ENCODE data around the gene CDH20.

CDH20 gene

GRCh38 chr18:61371111-61371510, 37.9 kb downstream of the CDH20 start:
- no peak for TF ChIP-seq Cebpa-rat (IDR thresholded peaks at IDR 0.05)
- no peaks in the 10 kb centered on the region for H4K20me1 ChIP-seq
- H3K4me2 ChIP-seq: no peak overlapping the region
- H3K9me3 ChIP-seq: no peaks in the 10 kb centered on the region
- H3K27me3 ChIP-seq: no peaks in the 10 kb centered on the region
- no peak overlapping the region for H3K4me3 ChIP-seq
- no peak overlapping the region for H3K27ac ChIP-seq
- no peaks in the 10 kb centered on the region for H3K4me1 ChIP-seq
- H3K36me3 ChIP-seq: no peaks in the 10 kb centered on the region
- H3K9ac ChIP-seq: no peak overlapping the region

GRCh38 chr18:61379827-61380226, 46.6 kb downstream of the CDH20 start:
- H3K4me2 ChIP-seq: no peak overlapping the region
- no peaks in the 10 kb centered on the region for H3K36me3 ChIP-seq
- no peak overlapping the region for H3K9ac ChIP-seq
- H3K4me3 ChIP-seq: no peak overlapping the region
- TF ChIP-seq Cebpa-rat (IDR thresholded peaks at IDR 0.05): no peak
- no peaks in the 10 kb centered on the region for H3K27me3 ChIP-seq
- H4K20me1 ChIP-seq: no peaks in the 10 kb centered on the region
- H3K27ac ChIP-seq: no peak overlapping the region
- H3K9me3 ChIP-seq: no peaks in the 10 kb centered on the region
- no peaks in the 10 kb centered on the region for H3K4me1 ChIP-seq

GRCh38 chr18:61388010-61388409, 54.8 kb downstream of the CDH20 start:
- TF ChIP-seq Cebpa-rat (IDR thresholded peaks at IDR 0.05): no peak
- Histone ChIP-seq H3K9ac (no peak overlapping the region), H3K9me3 (no peaks in the 10 kb centered on the region), H3K4me1 (peaks cover 34% of the 10 kb centered on the region), H3K4me2 (no peak overlapping the region), H3K4me3 (no peak overlapping the region), H3K27me3 (no peaks in the 10 kb centered on the region), H4K20me1 (no peaks in the 10 kb centered on the region), H3K27ac (no peak overlapping the region), H3K36me3 (no peaks in the 10 kb centered on the region)

GRCh38 chr18:61394983-61395382, 61.8 kb downstream of the CDH20 start:
- H3K27me3 ChIP-seq: no peaks in the 10 kb centered on the region
- H3K4me3 ChIP-seq: no peak overlapping the region
- peaks cover 15% of the 10 kb centered on the region for H3K4me1 ChIP-seq
- no peaks in the 10 kb centered on the region for H4K20me1 ChIP-seq
- H3K4me2 ChIP-seq: no peak overlapping the region
- no peak for TF ChIP-seq Cebpa-rat (IDR thresholded peaks at IDR 0.05)
- no peaks in the 10 kb centered on the region for H3K36me3 ChIP-seq
- H3K9ac ChIP-seq: no peak overlapping the region
- 0 out of 2 replicates have a peak, but pooled peaks cover 4% of the 10 kb centered on the region for H3K9me3 ChIP-seq
- H3K27ac ChIP-seq: no peak overlapping the region

- Histone ChIP-seq H3K9me3 (0 out of 2 replicates have a peak, but pooled peaks cover 4% of the 10 kb centered on the region), H3K9ac (no peak overlapping the region)
These were observed 64.0 kb downstream of the CDH20 start for GRCh38 chr18:61397222-61397621.

GRCh38 chr18:61398961-61399705, 65.9 kb downstream of the CDH20 start:
- no peak overlapping the region for H3K4me2 ChIP-seq
- no peak overlapping the region for H3K9ac ChIP-seq

More at GRCh38 chr18:61397222-61397621, 64.0 kb downstream of the CDH20 start:
- no peaks in the 10 kb centered on the region for H3K4me1 ChIP-seq
- H3K4me2 ChIP-seq: no peak overlapping the region
- H3K27me3 ChIP-seq: no peaks in the 10 kb centered on the region
- H3K4me3 ChIP-seq: no peak overlapping the region
- no peak overlapping the region for H3K27ac ChIP-seq
- no peaks in the 10 kb centered on the region for H4K20me1 ChIP-seq
- TF ChIP-seq Cebpa-rat (IDR thresholded peaks at IDR 0.05): no peak
- H3K36me3 ChIP-seq: no peaks in the 10 kb centered on the region

GRCh38 chr18:61400016-61400635, 66.9 kb downstream of the CDH20 start:
- Histone ChIP-seq H4K20me1 (no peaks in the 10 kb centered on the region), H3K4me3 (no peak overlapping the region), H3K9me3 (no peaks in the 10 kb centered on the region), H3K4me2 (no peak overlapping the region), H3K27ac (no peak overlapping the region), H3K4me1 (no peaks in the 10 kb centered on the region), H3K9ac (no peak overlapping the region), H3K36me3 (no peaks in the 10 kb centered on the region), H3K27me3 (no peaks in the 10 kb centered on the region)
- TF ChIP-seq Cebpa-rat (IDR thresholded peaks at IDR 0.05): no peak

More at GRCh38 chr18:61398961-61399705, 65.9 kb downstream of the CDH20 start:
- no peaks in the 10 kb centered on the region for H3K4me1 ChIP-seq
- H3K27me3 ChIP-seq: no peaks in the 10 kb centered on the region
- no peaks in the 10 kb centered on the region for H3K36me3 ChIP-seq
- no peak overlapping the region for H3K4me3 ChIP-seq
- H3K9me3 ChIP-seq: 0 out of 2 replicates have a peak, but pooled peaks cover 4% of the 10 kb centered on the region
- TF ChIP-seq Cebpa-rat (IDR thresholded peaks at IDR 0.05): no peak
- no peak overlapping the region for H3K27ac ChIP-seq
- H4K20me1 ChIP-seq: no peaks in the 10 kb centered on the region

- Histone ChIP-seq H3K9ac (no peak overlapping the region), H4K20me1 (no peaks in the 10 kb centered on the region), H3K4me2 (no peak overlapping the region)
These were observed 67.5 kb downstream of the CDH20 start for GRCh38 chr18:61400716-61401115.

GRCh38 chr18:61402726-61403125, 69.5 kb downstream of the CDH20 start:
- Histone ChIP-seq H3K27ac (no peak overlapping the region), H3K36me3 (no peaks in the 10 kb centered on the region), H3K9ac (no peak overlapping the region), H3K4me2 (no peak overlapping the region), H3K4me3 (no peak overlapping the region), H3K9me3 (no peaks in the 10 kb centered on the region), H4K20me1 (no peaks in the 10 kb centered on the region), H3K27me3 (no peaks in the 10 kb centered on the region), H3K4me1 (no peaks in the 10 kb centered on the region)
- no peak for TF ChIP-seq Cebpa-rat (IDR thresholded peaks at IDR 0.05)

More at GRCh38 chr18:61400716-61401115, 67.5 kb downstream of the CDH20 start:
- Histone ChIP-seq H3K27ac (no peak overlapping the region), H3K36me3 (no peaks in the 10 kb centered on the region), H3K4me1 (no peaks in the 10 kb centered on the region), H3K9me3 (no peaks in the 10 kb centered on the region), H3K27me3 (no peaks in the 10 kb centered on the region), H3K4me3 (no peak overlapping the region)
- no peak for TF ChIP-seq Cebpa-rat (IDR thresholded peaks at IDR 0.05)

- no peaks in the 10 kb centered on the region for H3K27me3 ChIP-seq
- H3K4me2 ChIP-seq: no peak overlapping the region
- TF ChIP-seq Cebpa-rat (IDR thresholded peaks at IDR 0.05): no peak
- H3K4me1 ChIP-seq: no peaks in the 10 kb centered on the region
- H3K4me3 ChIP-seq: no peak overlapping the region
- no peaks in the 10 kb centered on the region for H3K36me3 ChIP-seq
- no peaks in the 10 kb centered on the region for H4K20me1 ChIP-seq
- no peak overlapping the region for H3K9ac ChIP-seq
- no peaks in the 10 kb centered on the region for H3K9me3 ChIP-seq
- no peak overlapping the region for H3K27ac ChIP-seq
These were observed 80.2 kb downstream of the CDH20 start for GRCh38 chr18:61413396-61413795.

Data from BLaER1 (cell line).